ENCODE measurements around the gene FOXA3. TPM values are rescaled to one million over a fixed set of nuclear protein-coding genes. Genes with fewer than 3 reads are reported as not detected.

FOXA3 gene
- total and polyA plus RNA-seq, 2 of the 4 experiments (the other 2 are of a cell fraction) = not detected

DNA sequence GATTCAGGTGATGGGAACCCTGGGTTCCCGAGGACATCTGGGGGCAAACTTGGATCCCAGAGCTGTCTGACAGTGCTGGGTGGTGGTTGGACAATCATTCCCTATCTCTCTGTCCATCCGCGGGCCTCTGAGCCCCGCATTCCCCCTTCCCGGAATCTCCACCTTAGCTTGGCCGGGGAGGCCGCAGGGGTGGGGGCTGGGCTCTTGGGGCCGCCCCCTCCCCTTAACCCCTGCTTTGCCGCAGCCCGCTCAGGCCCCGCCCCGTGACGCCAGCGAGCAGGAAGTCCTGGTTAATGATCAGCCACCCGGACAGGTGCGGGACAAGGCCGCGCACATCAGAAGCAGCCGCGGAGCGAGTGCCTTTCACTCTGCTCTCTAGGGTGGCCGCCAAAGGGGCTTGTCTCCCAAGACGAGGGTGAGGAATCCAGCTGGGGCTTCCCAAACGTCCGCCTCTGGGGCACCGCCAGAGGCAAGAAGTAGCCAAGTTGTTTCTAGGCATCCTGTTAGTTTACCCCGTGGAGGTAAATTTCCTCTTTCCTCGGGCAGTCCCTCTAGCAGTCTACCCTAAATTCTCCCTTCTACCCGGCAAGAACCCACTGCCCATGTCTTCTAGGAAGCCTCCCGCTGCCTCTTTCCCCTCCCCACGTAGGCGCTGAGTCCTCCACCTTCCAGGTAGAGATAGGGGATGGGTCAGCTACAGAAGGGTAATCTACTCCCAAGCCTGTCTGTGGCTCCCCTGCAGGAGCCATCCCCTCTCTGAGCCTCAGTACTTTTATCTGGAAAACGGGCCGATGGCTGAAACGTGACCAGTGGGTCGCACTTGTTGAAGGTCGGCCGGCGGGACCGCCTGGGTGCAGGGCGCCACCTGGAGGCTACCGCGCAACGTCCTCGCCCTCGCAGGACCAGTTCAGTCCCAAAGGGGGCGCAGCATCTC lies 18.8 kb downstream of the FOXA3 start:
- DNase-seq = peak; percentile 82
- no peak overlapping the region for H4K8ac ChIP-seq (ENCODE audit: low read depth in 2 of 2, low read length in 2 of 2)
- H4K91ac ChIP-seq (ENCODE audit: insufficient read depth, low read depth, low read length) = no peak overlapping the region
- intact Hi-C loops (cut with micrococcal nuclease) (no loop called here), in situ Hi-C loops (cut with MboI; ENCODE audit: low sequenced_read_pairs) (no loop called here), dilution Hi-C loops (cut with HindIII; ENCODE audit: low sequenced_read_pairs, unreplicated experiment) (no loop called here)
- H3K9me3 ChIP-seq (ENCODE audit: control insufficient read depth, insufficient read depth, low read length) = no peaks in the 10 kb centered on the region
- H3K27ac ChIP-seq (ENCODE audit: insufficient read depth, low read length) = no peak overlapping the region
- no peak overlapping the region for H2AK5ac ChIP-seq (ENCODE audit: low read depth, low read length)
- 23% methylated on average over 6 of the region's 47 CpGs; no CpG with 5 or more reads in 1 of the 2 experiments for WGBS, 2 experiments (ENCODE audit: extremely low coverage in 2 of 2, insufficient read length in 1 of 2)
- no peak overlapping the region for H3K14ac ChIP-seq (replicated peaks; ENCODE audit: low read depth, low read length)
- no peak overlapping the region for H3K56ac ChIP-seq (ENCODE audit: extremely low read depth, insufficient read depth, low read length)
- ChIA-PET CTCF (no interaction called here), POLR2A (ENCODE audit: unreplicated experiment) (interaction anchor here (0.6 kb wide), 1 partner anchor 63 kb away, joined by 5 read pairs; no protein-coding TSS in a partner anchor)
- peak overlapping the region; percentile 47 for H2AK9ac ChIP-seq (replicated peaks; ENCODE audit: low read depth, low read length, poor library complexity)
- peaks cover 7% of the 10 kb centered on the region; the same call in 1 of the 2 replicates for H3K36me3 ChIP-seq (ENCODE audit: control insufficient read depth, insufficient read depth, low read length)
- H2BK5ac ChIP-seq (ENCODE audit: low read depth, low read length, poor library complexity, severe bottlenecking) = no peak overlapping the region
- H3K4ac ChIP-seq (ENCODE audit: low read depth, low read length) = no peak overlapping the region
- peak overlapping the region; percentile 66 for H2AFZ ChIP-seq (replicated peaks; ENCODE audit: low read length, poor library complexity)
- no peak overlapping the region for H3K9ac ChIP-seq (ENCODE audit: low read depth, low read length)
- peak overlapping the region; percentile 1; the same call in 1 of the 2 replicates for H3K4me2 ChIP-seq (ENCODE audit: low read depth, low read length)
- no peak overlapping the region for H2BK20ac ChIP-seq (ENCODE audit: low read depth, low read length)
- no peak overlapping the region for H3K18ac ChIP-seq (ENCODE audit: low read depth, low read length)
- H2BK15ac ChIP-seq (ENCODE audit: low read depth, low read length) = no peak overlapping the region
- H3K9me1 ChIP-seq (ENCODE audit: insufficient read depth, low read length) = peaks cover 6% of the 10 kb centered on the region; the same call in 1 of the 2 replicates
- H3K23ac ChIP-seq (ENCODE audit: low read depth, low read length) = no peak overlapping the region
- no peak overlapping the region for H4K5ac ChIP-seq (ENCODE audit: low read depth, low read length)
- peaks cover 8 to 30% of the 10 kb centered on the region in 2 experiments for H3K79me1 ChIP-seq (ENCODE audit: low read depth in 1 of 2, low read length in 2 of 2)
- H4K20me1 ChIP-seq (ENCODE audit: insufficient read depth, low read length) = peaks cover 15% of the 10 kb centered on the region
- H3K27me3 ChIP-seq (ENCODE audit: control insufficient read depth, insufficient read depth, low read length) = no peaks in the 10 kb centered on the region
- H3K4me1 ChIP-seq (ENCODE audit: control insufficient read depth, insufficient read depth, low read length) = peaks cover 10% of the 10 kb centered on the region
- peak; percentile 22 for ATAC-seq (ENCODE audit: low read depth)
- no peak overlapping the region for H3K4me3 ChIP-seq (ENCODE audit: insufficient read depth, low read depth, low read length)
- BruUV-seq (replicated peaks) = no TSS peak
- H2BK120ac ChIP-seq (ENCODE audit: low read depth, low read length) = no peak overlapping the region
- TF ChIP-seq RFX5 (IDR thresholded peaks at IDR 0.05; ENCODE audit: low read depth, low read length) = no peak
- peak; percentile 83 for TF ChIP-seq SMC3 (IDR thresholded peaks at IDR 0.05; ENCODE audit: low read depth, low read length)
- no peak for TF ChIP-seq MAFK (IDR thresholded peaks at IDR 0.05; ENCODE audit: low read depth, low read length)
- no peak for TF ChIP-seq ELK1 (IDR thresholded peaks at IDR 0.05; ENCODE audit: borderline replicate concordance, low read depth, low read length)
- TF ChIP-seq POLR2A (IDR thresholded peaks at IDR 0.05; ENCODE audit: low read depth, low read length) = no peak
- peak; percentile 94 for TF ChIP-seq BHLHE40 (IDR thresholded peaks at IDR 0.05; ENCODE audit: low read depth, low read length)
- no peak for TF ChIP-seq FOS (IDR thresholded peaks at IDR 0.05; ENCODE audit: low read depth, low read length)
- TF ChIP-seq MXI1 (IDR thresholded peaks at IDR 0.05; ENCODE audit: borderline replicate concordance, low read depth, low read length) = no peak
- no peak for TF ChIP-seq NFE2L2 (IDR thresholded peaks at IDR 0.05; ENCODE audit: low read depth, low read length)
- TF ChIP-seq CHD1 (IDR thresholded peaks at IDR 0.05; ENCODE audit: low read depth, low read length) = no peak
- TF ChIP-seq CEBPB (IDR thresholded peaks at IDR 0.05; ENCODE audit: low read depth, low read length) = no peak
- TF ChIP-seq, protein P1, sequence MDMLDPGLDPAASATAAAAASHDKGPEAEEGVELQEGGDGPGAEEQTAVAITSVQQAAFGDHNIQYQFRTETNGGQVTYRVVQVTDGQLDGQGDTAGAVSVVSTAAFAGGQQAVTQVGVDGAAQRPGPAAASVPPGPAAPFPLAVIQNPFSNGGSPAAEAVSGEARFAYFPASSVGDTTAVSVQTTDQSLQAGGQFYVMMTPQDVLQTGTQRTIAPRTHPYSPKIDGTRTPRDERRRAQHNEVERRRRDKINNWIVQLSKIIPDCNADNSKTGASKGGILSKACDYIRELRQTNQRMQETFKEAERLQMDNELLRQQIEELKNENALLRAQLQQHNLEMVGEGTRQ (IDR thresholded peaks at IDR 0.05; ENCODE audit: low read depth, low read length) = no peak
- TF ChIP-seq CTCF (conservative IDR thresholded peaks at IDR 0.05; ENCODE audit: low read depth, low read length) = peak; percentile 100
- peak; percentile 75 for TF ChIP-seq RCOR1 (IDR thresholded peaks at IDR 0.05; ENCODE audit: insufficient replicate concordance, low read length)

All from IMR-90 (cell line).